Suprapubic skin (tissue), 4 donors: ENCODE data around the gene KLF4.

Source experiments
- EP300 ChIP-seq: sonication (generic); formaldehyde crosslinking; IDR thresholded peaks from one replicate; pipeline ENCODE4 v1.6.1; 2017; ENCODE audit warnings: antibody characterized with exemption
- POLR2A ChIP-seq, 2 donors: fragments of 450-650 bp; IDR thresholded peaks; one replicate each; pipeline ENCODE4 v1.6.1; 2017; ENCODE audit warnings: antibody characterized with exemption in 2 of 2, mild to moderate bottlenecking in 2 of 2, moderate library complexity in 2 of 2
- POLR2AphosphoS5 ChIP-seq, 3 donors: sonication (generic); formaldehyde crosslinking; IDR thresholded peaks; one replicate each; pipeline ENCODE4 v1.6.1; 2017; ENCODE audit warnings: antibody characterized with exemption in 3 of 3
- TF ChIP-seq, protein P1 (sequence below), 2 donors: fragments of 200-600 bp in 1 of 2; fragments of 450-650 bp in 1 of 2; sonication (generic) in 1 of 2; IDR thresholded peaks; one replicate each; pipeline ENCODE4 v1.5.1; 2016 to 2019; ENCODE audit warnings: antibody characterized with exemption in 2 of 2, mild to moderate bottlenecking in 1 of 2, moderate library complexity in 1 of 2

DNA sequence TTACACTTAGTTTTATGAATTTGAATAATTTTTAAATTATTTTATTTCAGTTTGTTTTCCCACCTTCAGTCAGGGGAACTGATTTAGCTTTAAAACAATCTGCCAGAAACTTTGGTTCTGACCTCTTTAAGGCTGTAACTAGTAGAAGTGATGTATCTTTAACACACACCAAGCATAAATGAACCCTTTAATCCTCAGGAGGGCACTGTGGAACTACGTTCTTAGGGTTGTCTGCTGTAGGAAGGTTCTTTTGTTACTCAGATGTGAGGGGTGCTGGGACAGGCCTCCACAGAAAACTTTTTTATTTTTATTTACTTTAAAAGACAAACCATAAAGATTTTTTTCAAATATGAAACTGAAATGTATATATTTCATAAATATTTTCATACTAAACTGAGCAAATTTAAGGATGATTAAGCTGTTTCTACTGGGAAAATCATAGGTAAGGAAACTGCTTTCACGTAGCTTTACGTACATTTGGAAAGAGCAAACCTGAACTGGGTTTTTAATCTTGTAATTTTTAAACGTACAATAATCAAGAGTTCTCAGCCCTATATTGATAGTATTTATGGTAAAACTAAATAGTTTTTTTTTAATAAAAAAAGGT lies 5.3 kb downstream of the KLF4 start:
- TF ChIP-seq, protein P1, sequence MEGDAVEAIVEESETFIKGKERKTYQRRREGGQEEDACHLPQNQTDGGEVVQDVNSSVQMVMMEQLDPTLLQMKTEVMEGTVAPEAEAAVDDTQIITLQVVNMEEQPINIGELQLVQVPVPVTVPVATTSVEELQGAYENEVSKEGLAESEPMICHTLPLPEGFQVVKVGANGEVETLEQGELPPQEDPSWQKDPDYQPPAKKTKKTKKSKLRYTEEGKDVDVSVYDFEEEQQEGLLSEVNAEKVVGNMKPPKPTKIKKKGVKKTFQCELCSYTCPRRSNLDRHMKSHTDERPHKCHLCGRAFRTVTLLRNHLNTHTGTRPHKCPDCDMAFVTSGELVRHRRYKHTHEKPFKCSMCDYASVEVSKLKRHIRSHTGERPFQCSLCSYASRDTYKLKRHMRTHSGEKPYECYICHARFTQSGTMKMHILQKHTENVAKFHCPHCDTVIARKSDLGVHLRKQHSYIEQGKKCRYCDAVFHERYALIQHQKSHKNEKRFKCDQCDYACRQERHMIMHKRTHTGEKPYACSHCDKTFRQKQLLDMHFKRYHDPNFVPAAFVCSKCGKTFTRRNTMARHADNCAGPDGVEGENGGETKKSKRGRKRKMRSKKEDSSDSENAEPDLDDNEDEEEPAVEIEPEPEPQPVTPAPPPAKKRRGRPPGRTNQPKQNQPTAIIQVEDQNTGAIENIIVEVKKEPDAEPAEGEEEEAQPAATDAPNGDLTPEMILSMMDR (IDR thresholded peaks at IDR 0.05) = peak; percentile 25 to 42
- peak in 2 of 3 donors; percentile 28 to 59 for TF ChIP-seq POLR2AphosphoS5 (IDR thresholded peaks at IDR 0.05)
- no peak for TF ChIP-seq POLR2A (IDR thresholded peaks at IDR 0.05)
- no peak for TF ChIP-seq EP300
